SU-DHL-6 (cell line): ENCODE results near the gene DTNBP1.

Experiments
- H2AFZ ChIP-seq: fragments of 200-600 bp; sonication (generic); 2 replicates; pipeline ENCODE4 v1.6.1; 2014; ENCODE audit warnings: low read depth, mild to moderate bottlenecking, moderate library complexity, mixed read lengths, antibody characterized with exemption, low read length; ENCODE audit not compliant: severe bottlenecking
- H3F3A ChIP-seq: fragments of 200-600 bp; shearing (Covaris generic); 2 replicates; pipeline ENCODE4 v1.6.0; 2016; ENCODE audit warnings: antibody characterized with exemption, mild to moderate bottlenecking; ENCODE audit not compliant: insufficient read depth
- H3K27ac ChIP-seq: fragments of 200-600 bp; sonication (generic); 2 replicates; pipeline ENCODE4 v1.5.1; 2016; ENCODE audit warnings: low read depth, mild to moderate bottlenecking, low read length, moderate library complexity, mixed read lengths
- H3K27me3 ChIP-seq: fragments of 200-600 bp; sonication (generic), shearing (Covaris generic); 2 replicates; pipeline ENCODE4 v1.6.0; 2014; ENCODE audit warnings: mild to moderate bottlenecking, low read length
- H3K36me3 ChIP-seq: fragments of 200-600 bp; sonication (generic); 2 replicates; pipeline ENCODE4 v1.6.1; 2014; ENCODE audit warnings: mild to moderate bottlenecking, low read length, mixed read lengths
- H3K4me2 ChIP-seq: fragments of 300-600, 200-600 bp; shearing (Covaris generic), sonication (generic); 2 replicates; pipeline ENCODE4 v1.6.0; 2014; ENCODE audit warnings: low read length, low read depth, mild to moderate bottlenecking; ENCODE audit not compliant: poor library complexity, severe bottlenecking
- H3K4me3 ChIP-seq: fragments of 200-600 bp; sonication (generic); 2 replicates; pipeline ENCODE4 v1.5.1; 2014; ENCODE audit warnings: antibody characterized with exemption, low read length, mild to moderate bottlenecking, mixed read lengths; ENCODE audit not compliant: insufficient read depth, poor library complexity, severe bottlenecking
- H3K79me2 ChIP-seq: fragments of 200-600 bp; sonication (generic); 2 replicates; pipeline ENCODE4 v1.6.1; 2014; ENCODE audit warnings: mild to moderate bottlenecking, low read length, moderate library complexity; ENCODE audit not compliant: insufficient read depth
- H3K9ac ChIP-seq: fragments of 200-600 bp; sonication (generic); 2 replicates; pipeline ENCODE4 v1.7.0; 2014; ENCODE audit warnings: mild to moderate bottlenecking, low read length
- H3K9me2 ChIP-seq: fragments of 200-600 bp; sonication (generic); replicated peaks from 2 replicates; pipeline ENCODE4 v1.6.1; 2014; ENCODE audit warnings: low read length; ENCODE audit not compliant: insufficient read depth
- H3K9me3 ChIP-seq: fragments of 200-600 bp; sonication (generic); 2 replicates; pipeline ENCODE4 v1.6.1; 2014; ENCODE audit warnings: low read length, mixed read lengths; ENCODE audit not compliant: insufficient read depth
- H4K20me1 ChIP-seq: fragments of 200-600 bp; sonication (generic); 2 replicates; pipeline ENCODE4 v1.6.1; 2014; ENCODE audit warnings: low read depth, mild to moderate bottlenecking, antibody characterized with exemption, low read length, moderate library complexity, mixed read lengths
- EZH2phosphoT487 ChIP-seq: fragments of 200-600 bp; sonication (generic), shearing (Covaris generic); conservative IDR thresholded peaks from 2 replicates; pipeline ENCODE4 v1.6.1; 2018; ENCODE audit warnings: mild to moderate bottlenecking, antibody characterized with exemption, low read length, moderate library complexity, mixed read lengths
- TF ChIP-seq, protein P1 (sequence below): fragments of 200-600 bp; sonication (generic); IDR thresholded peaks from one replicate; pipeline ENCODE4 v1.5.1; 2017; ENCODE audit warnings: antibody characterized with exemption, mild to moderate bottlenecking, low read length, moderate library complexity; ENCODE audit not compliant: insufficient read depth, poor library complexity, severe bottlenecking

DTNBP1 gene

GRCh38 chr6:15499591-15499990 lies 163.2 kb downstream of the DTNBP1 start:
- H3K9ac ChIP-seq = no peak overlapping the region
- H2AFZ ChIP-seq = no peak overlapping the region
- no peak overlapping the region for H3K4me3 ChIP-seq
- H3K36me3 ChIP-seq = no peaks in the 10 kb centered on the region
- H3K9me2 ChIP-seq = no peaks in the 10 kb centered on the region
- no peaks in the 10 kb centered on the region for H3K27me3 ChIP-seq
- no peaks in the 10 kb centered on the region for H3F3A ChIP-seq
- H3K27ac ChIP-seq = no peak overlapping the region
- TF ChIP-seq, protein P1, sequence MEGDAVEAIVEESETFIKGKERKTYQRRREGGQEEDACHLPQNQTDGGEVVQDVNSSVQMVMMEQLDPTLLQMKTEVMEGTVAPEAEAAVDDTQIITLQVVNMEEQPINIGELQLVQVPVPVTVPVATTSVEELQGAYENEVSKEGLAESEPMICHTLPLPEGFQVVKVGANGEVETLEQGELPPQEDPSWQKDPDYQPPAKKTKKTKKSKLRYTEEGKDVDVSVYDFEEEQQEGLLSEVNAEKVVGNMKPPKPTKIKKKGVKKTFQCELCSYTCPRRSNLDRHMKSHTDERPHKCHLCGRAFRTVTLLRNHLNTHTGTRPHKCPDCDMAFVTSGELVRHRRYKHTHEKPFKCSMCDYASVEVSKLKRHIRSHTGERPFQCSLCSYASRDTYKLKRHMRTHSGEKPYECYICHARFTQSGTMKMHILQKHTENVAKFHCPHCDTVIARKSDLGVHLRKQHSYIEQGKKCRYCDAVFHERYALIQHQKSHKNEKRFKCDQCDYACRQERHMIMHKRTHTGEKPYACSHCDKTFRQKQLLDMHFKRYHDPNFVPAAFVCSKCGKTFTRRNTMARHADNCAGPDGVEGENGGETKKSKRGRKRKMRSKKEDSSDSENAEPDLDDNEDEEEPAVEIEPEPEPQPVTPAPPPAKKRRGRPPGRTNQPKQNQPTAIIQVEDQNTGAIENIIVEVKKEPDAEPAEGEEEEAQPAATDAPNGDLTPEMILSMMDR = no peak
- H4K20me1 ChIP-seq = no peaks in the 10 kb centered on the region
- no peaks in the 10 kb centered on the region for H3K79me2 ChIP-seq
- H3K9me3 ChIP-seq = no peaks in the 10 kb centered on the region
- no peak overlapping the region for H3K4me2 ChIP-seq

GRCh38 chr6:15499125-15499524 lies 163.7 kb downstream of the DTNBP1 start:
- H3K4me2 ChIP-seq = no peak overlapping the region
- H3K27ac ChIP-seq = no peak overlapping the region
- no peaks in the 10 kb centered on the region for H3K27me3 ChIP-seq
- no peaks in the 10 kb centered on the region for H3K9me2 ChIP-seq
- H3K4me3 ChIP-seq = no peak overlapping the region
- H3K79me2 ChIP-seq = no peaks in the 10 kb centered on the region
- H3K9me3 ChIP-seq = no peaks in the 10 kb centered on the region
- H3F3A ChIP-seq = no peaks in the 10 kb centered on the region
- H3K9ac ChIP-seq = no peak overlapping the region
- H3K36me3 ChIP-seq = no peaks in the 10 kb centered on the region
- H2AFZ ChIP-seq = no peak overlapping the region
- no peaks in the 10 kb centered on the region for H4K20me1 ChIP-seq
- TF ChIP-seq EZH2phosphoT487 = no peak
- TF ChIP-seq, protein P1 = no peak

DNA sequence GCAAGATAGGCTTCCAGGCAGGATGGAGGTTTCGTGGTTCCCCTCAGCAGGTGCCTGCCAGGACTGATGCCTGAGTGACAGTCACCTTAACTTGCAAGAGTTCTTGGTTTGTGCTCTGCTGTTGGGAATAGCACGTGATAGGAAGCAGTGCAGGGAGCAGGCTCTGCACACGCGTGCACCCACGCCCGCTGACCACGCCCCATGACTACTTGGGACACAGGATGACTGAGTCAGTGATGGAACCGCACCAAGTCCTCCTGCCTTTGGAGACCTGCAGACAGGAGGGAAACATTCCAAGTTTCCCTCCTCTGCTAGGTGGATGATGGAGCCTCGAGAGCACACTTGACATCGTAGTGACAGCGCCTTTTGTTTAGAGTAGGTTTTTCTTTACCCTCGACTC lies 164.2 kb downstream of the DTNBP1 start:
- Histone ChIP-seq H3K4me3 (no peak overlapping the region), H3K9ac (no peak overlapping the region), H3K4me2 (no peak overlapping the region), H3K9me2 (no peaks in the 10 kb centered on the region), H3K27me3 (no peaks in the 10 kb centered on the region), H3K9me3 (no peaks in the 10 kb centered on the region), H3F3A (no peaks in the 10 kb centered on the region), H2AFZ (no peak overlapping the region), H4K20me1 (no peaks in the 10 kb centered on the region), H3K79me2 (no peaks in the 10 kb centered on the region), H3K27ac (no peak overlapping the region), H3K36me3 (no peaks in the 10 kb centered on the region)
- TF ChIP-seq EZH2phosphoT487 = no peak
- TF ChIP-seq, protein P1 = no peak
